ENCODE data around the gene PPIL3. TPM values are rescaled to one million over a fixed set of nuclear protein-coding genes. Genes with fewer than 3 reads are reported as not detected.
"Not testable (repeated sequence)": the region's sequence is repeated elsewhere in the genome, so short reads cannot be mapped to it uniquely, and the experiment has no call there.

Gene PPIL3
- polyA plus RNA-seq (ENCODE audit: insufficient read length) = 63.7 TPM

DNA sequence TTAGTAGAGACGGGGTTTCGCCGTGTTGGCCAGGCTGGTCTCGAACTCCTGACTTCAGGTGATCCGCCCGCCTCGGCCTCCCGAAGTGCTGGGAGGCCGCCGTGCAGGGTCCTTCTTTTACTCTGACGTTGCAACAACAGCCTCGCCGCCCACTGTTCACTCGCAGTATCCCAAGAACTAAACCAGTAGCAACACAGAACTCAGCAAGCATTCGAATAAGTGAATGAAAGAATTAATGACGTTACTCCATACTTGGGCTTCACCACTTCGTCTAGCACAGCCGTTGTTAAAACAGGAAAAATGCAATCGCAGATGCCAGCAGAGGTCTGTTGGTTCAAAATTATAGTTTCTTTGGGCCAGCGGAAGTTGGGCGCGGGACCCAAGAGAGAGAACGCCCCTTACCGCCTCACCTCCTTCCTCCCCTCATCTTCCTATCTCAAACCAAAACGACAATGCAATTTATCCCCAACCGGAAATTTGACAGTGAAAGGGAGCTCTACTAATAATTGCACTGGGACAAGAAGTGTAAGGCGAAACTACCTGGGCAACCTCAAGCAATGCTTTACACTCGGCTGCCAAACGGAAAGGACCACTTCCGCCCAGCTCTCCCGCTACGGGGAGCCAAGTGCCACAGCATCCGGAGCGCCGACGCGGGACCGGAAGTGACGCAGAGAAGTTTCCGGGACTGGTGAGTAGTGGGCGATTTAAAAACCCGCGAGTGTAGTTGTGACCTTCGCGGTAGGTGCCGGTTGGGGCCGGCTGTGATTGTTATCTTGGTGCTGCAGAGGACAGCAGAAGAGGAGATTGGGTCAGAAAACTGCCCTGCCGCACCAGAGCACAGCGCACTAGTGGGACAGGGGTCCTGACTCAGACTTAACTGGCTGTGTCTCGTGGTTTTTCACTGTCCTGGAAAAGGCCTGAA lies at the start of gene PPIL3, which contains the start of gene NIF3L1:
Gene PPIL3 (minus strand): TSS at position 374 of the 922 bp plus-strand sequence. CDS start 1,462 bp downstream, outside the sequence.
Gene NIF3L1 (plus strand): TSS at position 668 of the 922 bp plus-strand sequence. CDS start 2,573 bp downstream, outside the sequence.
- DNase-seq (ENCODE audit: low read depth) = peak; percentile 96

DNA sequence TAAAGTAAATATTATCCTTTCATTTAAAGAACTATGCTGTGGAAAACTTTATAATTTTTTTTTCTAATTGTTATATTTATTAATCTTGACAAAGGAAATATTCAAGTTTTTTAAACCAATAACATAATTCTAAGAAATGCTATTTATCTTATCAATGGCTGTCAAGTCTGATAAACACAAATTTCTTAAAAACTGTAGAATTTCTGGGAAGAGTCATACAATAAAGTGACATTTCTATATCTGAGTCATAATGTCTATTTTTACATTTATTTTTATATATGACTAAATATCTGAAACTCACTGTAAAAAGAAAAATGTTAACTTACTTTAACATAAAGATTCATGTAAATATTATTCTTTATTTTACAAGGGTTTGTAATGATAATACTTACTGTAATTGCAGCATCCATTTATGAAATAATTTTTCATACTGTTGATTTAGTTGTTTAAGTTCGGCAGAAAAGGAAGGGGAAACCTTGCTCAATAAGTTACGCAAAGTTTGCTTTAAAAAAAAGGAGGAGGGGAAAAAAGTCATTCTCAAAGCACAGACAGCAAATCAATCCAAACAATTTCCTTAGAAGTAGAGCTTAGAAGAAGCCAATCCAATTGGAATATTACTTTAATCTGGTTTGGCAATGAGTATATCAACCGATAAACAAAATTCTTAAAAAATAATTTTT lies 42.2 kb upstream of the PPIL3 start:
- no peak for DNase-seq (ENCODE audit: low read depth)

DNA sequence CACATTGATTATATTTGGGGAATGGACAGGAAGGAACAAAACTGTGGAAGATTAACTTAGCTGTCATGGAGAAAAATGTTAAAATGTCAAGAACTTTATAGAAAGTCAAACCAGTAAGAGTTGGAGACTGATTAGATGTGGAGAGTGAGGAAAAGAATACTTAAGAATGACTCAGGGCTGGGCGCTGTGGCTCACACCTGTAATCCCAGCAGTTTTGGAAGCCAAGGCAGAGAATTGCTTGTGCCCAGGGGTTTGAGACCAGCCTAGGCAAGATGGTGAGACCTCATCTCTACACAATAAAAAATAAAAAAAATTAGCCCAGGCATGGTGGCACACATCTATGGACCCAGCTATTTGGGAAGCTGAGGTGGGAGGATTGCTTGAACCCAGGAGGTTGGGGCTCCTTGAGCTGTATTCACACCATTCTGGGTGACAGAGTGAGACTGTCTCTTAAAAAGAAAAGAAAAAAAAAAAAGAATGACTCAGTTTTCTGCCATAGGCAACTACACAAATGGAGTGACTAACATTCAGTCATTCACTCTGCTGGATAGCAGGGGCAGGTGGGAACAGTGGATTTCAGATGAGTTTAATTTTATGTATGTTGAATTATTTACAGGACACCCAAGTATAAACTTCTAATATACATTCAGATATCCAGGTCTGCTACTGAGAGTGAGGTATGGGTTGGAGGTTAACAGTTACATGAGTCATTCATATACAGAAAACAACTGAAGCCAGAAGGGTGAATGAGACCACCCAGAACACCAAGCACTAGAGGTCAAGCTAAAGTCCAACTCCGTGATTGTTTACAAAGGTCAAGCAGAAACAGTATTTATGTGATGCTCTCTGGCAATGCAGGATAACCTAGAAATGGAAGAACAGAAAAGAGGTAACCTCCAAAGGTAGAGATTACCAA lies 40.7 kb upstream of the PPIL3 start:
- DNase-seq (ENCODE audit: low read depth) = no peak

- no peak for DNase-seq (ENCODE audit: low read depth)
Measured at GRCh38 chr2:200922439-200922838, 33.6 kb upstream of the PPIL3 start.

GRCh38 chr2:200913654-200914053 lies 24.8 kb upstream of the PPIL3 start:
- DNase-seq (ENCODE audit: low read depth) = no peak

- DNase-seq (ENCODE audit: low read depth) = no peak
Measured at GRCh38 chr2:200909958-200910357, 21.1 kb upstream of the PPIL3 start.

GRCh38 chr2:200905618-200906296 lies 16.9 kb upstream of the PPIL3 start:
- DNase-seq (ENCODE audit: low read depth) = no peak

DNA sequence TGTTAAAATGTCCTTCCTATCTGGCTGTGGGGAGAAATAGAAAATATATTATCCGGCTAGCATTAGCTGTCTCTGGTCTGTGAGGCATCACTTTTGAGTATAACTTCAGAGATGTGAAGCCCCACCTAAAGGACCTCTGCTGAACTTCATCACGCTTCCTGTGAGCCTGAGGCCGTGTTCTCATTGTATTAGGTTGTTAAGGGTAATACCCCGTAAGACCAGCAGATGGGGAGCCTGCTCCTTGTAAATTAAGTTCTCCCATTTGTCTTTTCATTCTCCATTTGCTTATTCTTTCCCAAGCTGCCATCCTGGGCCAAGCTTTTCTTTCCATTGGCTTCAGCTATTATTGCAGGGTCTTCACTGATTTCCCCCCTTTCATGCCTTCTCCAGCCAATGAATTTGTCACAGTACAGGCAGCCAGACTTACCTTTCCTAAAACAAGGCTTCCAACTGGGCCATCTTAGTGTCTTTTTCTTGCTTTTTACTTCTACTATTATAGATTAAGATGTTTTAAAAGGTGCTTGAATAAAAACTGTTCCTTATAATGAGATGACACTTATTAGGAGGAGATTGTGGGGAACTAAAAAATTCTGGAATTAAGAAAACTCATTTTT lies 12.7 kb upstream of the PPIL3 start:
- peak; percentile 55 for DNase-seq (ENCODE audit: low read depth)

DNA sequence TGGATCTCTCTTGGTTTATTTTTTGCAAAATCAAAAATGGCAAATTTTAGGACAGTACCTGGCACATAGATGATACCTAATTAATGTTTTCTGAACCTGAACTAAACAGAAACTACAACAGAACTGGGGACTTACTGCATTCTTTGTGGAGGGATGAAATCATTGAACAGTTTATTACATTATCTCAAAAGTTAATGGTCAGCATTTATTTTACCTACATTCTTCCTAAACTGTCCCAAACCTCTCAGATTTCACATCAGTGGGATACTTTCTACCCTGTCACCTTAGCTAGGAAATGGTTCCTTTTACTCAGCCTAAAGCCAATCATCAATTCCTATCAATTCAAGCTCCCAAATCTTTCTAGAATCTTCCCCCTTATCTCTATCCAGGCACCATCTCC lies 10.6 kb upstream of the PPIL3 start:
- no peak for DNase-seq (ENCODE audit: low read depth)

GRCh38 chr2:200881715-200882249 lies 7.1 kb downstream of the PPIL3 start:
- DNase-seq (ENCODE audit: low read depth) = not testable (repeated sequence)

DNA sequence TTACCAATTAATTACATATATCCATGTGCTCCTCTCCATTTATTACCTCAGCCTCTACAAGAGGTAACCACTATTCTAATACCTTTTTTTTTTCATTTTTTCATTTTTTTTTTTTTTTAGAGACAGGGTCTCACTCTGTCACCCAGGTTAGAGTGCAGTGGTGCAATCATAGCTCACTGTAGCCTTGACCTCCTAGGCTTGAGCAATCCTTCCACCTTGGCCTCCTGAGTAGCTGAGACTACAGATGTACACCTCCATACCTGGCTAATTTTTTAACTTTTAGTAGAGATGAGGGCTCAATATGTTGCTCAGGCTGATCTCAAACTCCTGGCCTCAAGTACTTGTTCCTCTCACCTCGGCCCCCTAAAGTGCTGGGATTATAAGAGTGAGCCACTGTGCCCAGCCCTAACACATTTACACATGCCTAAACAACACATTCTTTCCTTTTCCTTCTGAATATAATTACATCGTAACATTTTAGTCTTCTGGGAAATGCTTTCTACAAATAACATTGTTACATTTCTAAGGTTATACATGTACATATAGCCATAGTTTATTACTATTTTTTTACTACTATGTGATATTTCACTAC lies 10.5 kb downstream of the PPIL3 start:
- DNase-seq (ENCODE audit: low read depth) = no peak

GRCh38 chr2:200877443-200877842 lies 11.4 kb downstream of the PPIL3 start:
- no peak for DNase-seq (ENCODE audit: low read depth)

- no peak for DNase-seq (ENCODE audit: low read depth)
Measured at GRCh38 chr2:200873560-200873959, 15.3 kb downstream of the PPIL3 start.

DNA sequence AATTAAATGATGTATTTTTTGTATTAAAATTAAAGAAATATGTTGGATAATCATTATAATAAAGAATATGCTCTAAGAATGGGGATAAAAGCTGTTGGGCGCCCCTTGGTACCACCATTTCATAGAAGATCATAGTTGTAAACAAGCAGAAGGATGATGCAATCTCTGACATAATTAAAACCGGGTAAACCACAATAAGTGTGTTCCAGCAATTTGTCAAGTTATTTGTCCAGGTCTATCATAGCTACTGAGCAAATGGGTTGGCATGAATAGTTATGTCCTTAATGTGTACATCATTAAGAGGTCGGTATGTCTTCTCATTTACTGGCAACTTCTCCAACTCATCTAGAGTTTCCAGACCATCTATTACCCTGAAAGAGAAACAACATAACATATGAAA lies 17.7 kb downstream of the PPIL3 start:
- no peak for DNase-seq (ENCODE audit: low read depth)

- DNase-seq (ENCODE audit: low read depth) = no peak
Measured at GRCh38 chr2:200869014-200869413, 19.9 kb downstream of the PPIL3 start.

- peak; percentile 95 for DNase-seq (ENCODE audit: low read depth)
Measured at GRCh38 chr2:200864176-200865034, 24.5 kb downstream of the PPIL3 start, which contains the start of gene CLK1. CLK1 (minus strand) TSS chr2:200864658; CDS start chr2:200861862, 2,796 bp downstream.

GRCh38 chr2:200863782-200864175 lies 25.1 kb downstream of the PPIL3 start:
- no peak for DNase-seq (ENCODE audit: low read depth)

DNA sequence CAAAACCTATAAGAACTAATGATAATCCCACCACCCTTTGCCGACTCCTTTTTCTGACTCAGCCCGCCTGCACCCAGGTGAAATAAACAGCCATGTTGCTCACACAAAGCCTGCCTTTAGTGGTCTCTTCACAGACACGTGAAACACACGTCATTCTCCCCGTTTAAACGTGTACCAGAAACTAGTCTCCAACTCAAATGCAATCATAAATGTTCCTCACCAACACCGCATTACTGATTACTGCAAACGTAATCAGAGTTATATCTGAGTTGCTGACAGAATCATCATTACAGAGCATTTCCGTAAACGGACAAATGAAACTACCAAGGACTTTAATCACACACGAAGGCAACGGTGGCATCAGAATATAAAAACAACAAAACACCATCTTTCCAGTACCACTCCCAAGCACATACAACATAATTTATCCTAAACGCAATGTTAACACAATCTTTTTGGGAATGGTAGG lies 26.3 kb downstream of the PPIL3 start:
- DNase-seq (ENCODE audit: low read depth) = peak; percentile 55

All from forelimb muscle (tissue), 1 donor.